ENCODE data around the gene ZNF784. TPM values are rescaled to one million over a fixed set of nuclear protein-coding genes. Genes with fewer than 3 reads are reported as not detected.

ZNF784 gene
- total RNA-seq, 2 experiments from 2014 or later = 3.4 to 4.0 TPM

DNA sequence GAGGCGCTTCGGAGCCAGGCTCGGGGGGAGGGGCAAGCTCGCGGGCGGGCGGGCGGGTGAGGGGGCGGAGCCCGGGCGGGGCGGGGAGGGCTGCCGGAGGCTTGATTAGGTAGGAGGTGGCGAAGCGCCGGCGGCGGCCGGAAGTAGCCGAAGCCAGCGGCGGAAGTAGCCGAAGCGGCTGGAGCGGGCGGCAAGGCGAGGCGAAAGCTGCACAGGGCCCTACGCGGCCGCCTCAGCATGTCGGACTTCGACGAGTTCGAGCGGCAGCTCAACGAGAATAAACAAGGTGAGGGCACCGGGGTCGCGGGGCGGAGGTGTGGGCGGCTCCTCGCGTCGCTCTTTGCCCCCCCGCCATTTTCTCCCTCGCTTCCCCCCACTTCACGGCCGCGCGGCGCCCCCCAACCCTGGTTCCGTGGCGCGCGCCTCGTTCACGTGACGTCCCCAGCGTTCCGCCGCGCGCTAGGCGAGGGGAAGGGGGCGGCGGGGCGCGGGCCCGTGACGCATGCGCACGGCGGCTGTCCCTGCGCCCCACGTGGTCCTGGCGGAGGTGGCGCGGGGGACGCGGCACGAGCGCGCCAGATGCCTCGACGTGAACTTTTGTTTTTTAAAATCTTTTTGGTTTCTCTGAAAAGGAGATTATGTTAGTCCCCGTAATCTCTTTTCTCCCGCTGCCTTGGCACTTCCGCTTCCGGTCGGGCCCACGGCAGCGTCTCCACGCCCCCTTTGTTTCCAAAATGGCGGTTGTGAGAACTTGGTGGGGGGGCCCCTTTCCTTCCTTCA is 30.7 kb upstream of the ZNF784 start, which contains the start of gene U2AF2:
Gene U2AF2 (plus strand): TSS at position 168 of the 780 bp plus-strand sequence. CDS start 70 bp downstream, at position 238.
- BruUV-seq (replicated peaks) = no TSS peak
- H3K4me1 ChIP-seq (ENCODE audit: insufficient read depth, low read length, poor library complexity, severe bottlenecking) = peaks cover 30% of the 10 kb centered on the region
- H3K4me2 ChIP-seq (ENCODE audit: low read length) = peak within 1 kb of the TSS; percentile 96
- peak within 1 kb of the TSS; percentile 87 for H3K4me3 ChIP-seq (ENCODE audit: low read depth, low read length, poor library complexity, severe bottlenecking)
- H3K79me2 ChIP-seq (ENCODE audit: insufficient read depth, low read depth, low read length) = peaks cover 50% of the 10 kb centered on the region
- peaks cover 38% of the 10 kb centered on the region for H4K20me1 ChIP-seq (ENCODE audit: insufficient read depth, low read length)
- no peaks in the 10 kb centered on the region for H3K9me3 ChIP-seq (ENCODE audit: low read length)
- TF ChIP-seq, protein P1, sequence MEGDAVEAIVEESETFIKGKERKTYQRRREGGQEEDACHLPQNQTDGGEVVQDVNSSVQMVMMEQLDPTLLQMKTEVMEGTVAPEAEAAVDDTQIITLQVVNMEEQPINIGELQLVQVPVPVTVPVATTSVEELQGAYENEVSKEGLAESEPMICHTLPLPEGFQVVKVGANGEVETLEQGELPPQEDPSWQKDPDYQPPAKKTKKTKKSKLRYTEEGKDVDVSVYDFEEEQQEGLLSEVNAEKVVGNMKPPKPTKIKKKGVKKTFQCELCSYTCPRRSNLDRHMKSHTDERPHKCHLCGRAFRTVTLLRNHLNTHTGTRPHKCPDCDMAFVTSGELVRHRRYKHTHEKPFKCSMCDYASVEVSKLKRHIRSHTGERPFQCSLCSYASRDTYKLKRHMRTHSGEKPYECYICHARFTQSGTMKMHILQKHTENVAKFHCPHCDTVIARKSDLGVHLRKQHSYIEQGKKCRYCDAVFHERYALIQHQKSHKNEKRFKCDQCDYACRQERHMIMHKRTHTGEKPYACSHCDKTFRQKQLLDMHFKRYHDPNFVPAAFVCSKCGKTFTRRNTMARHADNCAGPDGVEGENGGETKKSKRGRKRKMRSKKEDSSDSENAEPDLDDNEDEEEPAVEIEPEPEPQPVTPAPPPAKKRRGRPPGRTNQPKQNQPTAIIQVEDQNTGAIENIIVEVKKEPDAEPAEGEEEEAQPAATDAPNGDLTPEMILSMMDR (conservative IDR thresholded peaks at IDR 0.05; ENCODE audit: low read length) = no peak
- TF ChIP-seq EZH2phosphoT487 (IDR thresholded peaks at IDR 0.05; ENCODE audit: borderline replicate concordance, low read depth, low read length) = no peak
- peak within 1 kb of the TSS; percentile 90 for H3K27ac ChIP-seq (ENCODE audit: low read depth, low read length, poor library complexity, severe bottlenecking)
- peaks cover 70% of the 10 kb centered on the region for H3K36me3 ChIP-seq (ENCODE audit: insufficient read depth, low read length)
- no peaks in the 10 kb centered on the region for H3K9me2 ChIP-seq (ENCODE audit: insufficient read depth, low read length)
- intact Hi-C loops (cut with micrococcal nuclease; ENCODE audit: unreplicated experiment) = loop anchor here (2.0 kb wide), 1 partner anchor 24 kb away; no protein-coding TSS in a partner anchor
- ChIA-PET CTCF (ENCODE audit: unreplicated experiment) (interaction anchor here (0.6 to 1.6 kb wide), 3 partner anchors 22 to 187 kb away, joined by 3 to 5 read pairs (median 3); no protein-coding TSS in a partner anchor), POLR2A (interaction anchor here (0.6 to 1.1 kb wide), 5 partner anchors 9 to 175 kb away, joined by 3 to 4 read pairs (median 3); partner anchors contain the start of genes ZNF581 and ZNF784)
- H2AFZ ChIP-seq (ENCODE audit: low read length) = peak within 1 kb of the TSS; percentile 20; the same call in 1 of the 2 replicates
- peak; percentile 94 for DNase-seq (ENCODE audit: low spot score)

DNA sequence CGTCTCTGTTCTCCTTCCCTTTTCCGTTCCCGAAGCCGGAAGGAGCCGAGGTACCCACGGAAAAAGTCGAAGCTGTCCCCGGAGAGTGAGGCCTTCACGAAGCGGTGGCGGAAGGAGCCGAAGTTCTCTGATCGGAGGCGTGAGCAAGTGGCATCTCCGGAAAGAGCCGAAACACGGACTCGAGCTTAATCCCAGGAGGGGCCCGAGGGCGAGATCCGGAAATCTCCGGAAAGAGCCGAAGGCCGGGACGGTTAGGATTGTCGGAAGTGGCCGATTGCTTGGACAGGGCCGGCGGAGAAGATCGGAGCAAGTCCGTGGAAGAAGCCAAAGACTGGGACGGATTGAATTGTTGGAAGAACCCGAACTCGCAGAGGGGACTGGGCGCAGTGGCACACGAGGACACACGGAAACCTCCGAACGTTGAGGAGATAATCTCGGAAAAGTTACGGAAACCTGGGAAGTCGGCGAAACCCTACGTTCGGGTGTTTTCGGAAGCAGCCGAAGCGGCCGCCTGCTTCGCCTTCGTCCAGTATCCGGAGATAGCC is 30.0 kb upstream of the ZNF784 start:
- peak overlapping the region; percentile 20; the same call in 1 of the 2 replicates for H2AFZ ChIP-seq (ENCODE audit: low read length)
- peaks cover 43% of the 10 kb centered on the region for H3K79me2 ChIP-seq (ENCODE audit: insufficient read depth, low read depth, low read length)
- peak overlapping the region; percentile 87 for H3K4me3 ChIP-seq (ENCODE audit: low read depth, low read length, poor library complexity, severe bottlenecking)
- peaks cover 29% of the 10 kb centered on the region for H3K4me1 ChIP-seq (ENCODE audit: insufficient read depth, low read length, poor library complexity, severe bottlenecking)
- peaks cover 70% of the 10 kb centered on the region for H3K36me3 ChIP-seq (ENCODE audit: insufficient read depth, low read length)
- H3K9me3 ChIP-seq (ENCODE audit: low read length) = no peaks in the 10 kb centered on the region
- no peak for TF ChIP-seq EZH2phosphoT487 (IDR thresholded peaks at IDR 0.05; ENCODE audit: borderline replicate concordance, low read depth, low read length)
- TF ChIP-seq, protein P1 (conservative IDR thresholded peaks at IDR 0.05; ENCODE audit: low read length) = no peak
- DNase-seq (ENCODE audit: low spot score) = peak; percentile 100
- intact Hi-C loops (cut with micrococcal nuclease; ENCODE audit: unreplicated experiment) = loop anchor here (2.0 kb wide), 1 partner anchor 24 kb away; no protein-coding TSS in a partner anchor
- no TSS peak for BruUV-seq (replicated peaks)
- H3K27ac ChIP-seq (ENCODE audit: low read depth, low read length, poor library complexity, severe bottlenecking) = peak overlapping the region; percentile 90
- ChIA-PET POLR2A (interaction anchor here (0.6 to 1.1 kb wide), 6 partner anchors 9 to 176 kb away, joined by 3 to 4 read pairs (median 3); partner anchors contain the start of genes ZNF581 and ZNF784), CTCF (ENCODE audit: unreplicated experiment) (interaction anchor here (0.6 to 1.6 kb wide), 3 partner anchors 21 to 186 kb away, joined by 3 to 5 read pairs (median 3); no protein-coding TSS in a partner anchor)
- peak overlapping the region; percentile 68 for H3K4me2 ChIP-seq (ENCODE audit: low read length)
- H4K20me1 ChIP-seq (ENCODE audit: insufficient read depth, low read length) = peaks cover 35% of the 10 kb centered on the region
- no peaks in the 10 kb centered on the region for H3K9me2 ChIP-seq (ENCODE audit: insufficient read depth, low read length)
